LNCaP clone FGC (cell line): ENCODE data around the gene CCDC134.

Experiments
- DNase-seq: peaks from one replicate; pipeline ENCODE4 v3.0.0-alpha.2; 2011; ENCODE audit warnings: low read depth
- H3K4me3 ChIP-seq: 2 replicates; pipeline ENCODE4 v1.5.1; 2011; ENCODE audit warnings: mild to moderate bottlenecking, low read depth, low read length, control low read depth
- TF ChIP-seq, protein P1 (sequence below): IDR thresholded peaks from 2 replicates; pipeline ENCODE4 v1.5.1; 2012; ENCODE audit warnings: mild to moderate bottlenecking; ENCODE audit not compliant: control insufficient read depth, insufficient read depth; ENCODE audit errors: extremely low read depth

The CCDC134 gene

DNA sequence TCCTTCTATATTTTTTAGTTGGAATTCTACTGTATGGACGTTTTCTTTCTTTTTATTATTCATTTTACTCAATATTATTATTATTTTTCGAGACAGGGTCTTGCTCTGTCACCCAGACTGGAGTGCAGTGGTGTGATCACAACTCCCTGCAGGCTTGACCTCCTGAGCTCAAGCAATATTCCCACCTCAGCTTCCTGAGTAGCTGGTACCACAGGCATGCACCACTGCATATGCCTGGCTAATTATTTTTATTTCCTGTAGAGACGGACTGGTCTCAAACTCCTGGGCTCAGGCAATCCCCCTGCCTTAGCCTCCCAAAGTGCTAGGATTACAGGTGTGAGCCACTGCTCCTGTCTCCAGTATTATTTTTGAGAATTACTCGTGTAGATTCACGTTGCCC lies 34.0 kb upstream of the CCDC134 start:
- DNase-seq = no peak
- TF ChIP-seq, protein P1, sequence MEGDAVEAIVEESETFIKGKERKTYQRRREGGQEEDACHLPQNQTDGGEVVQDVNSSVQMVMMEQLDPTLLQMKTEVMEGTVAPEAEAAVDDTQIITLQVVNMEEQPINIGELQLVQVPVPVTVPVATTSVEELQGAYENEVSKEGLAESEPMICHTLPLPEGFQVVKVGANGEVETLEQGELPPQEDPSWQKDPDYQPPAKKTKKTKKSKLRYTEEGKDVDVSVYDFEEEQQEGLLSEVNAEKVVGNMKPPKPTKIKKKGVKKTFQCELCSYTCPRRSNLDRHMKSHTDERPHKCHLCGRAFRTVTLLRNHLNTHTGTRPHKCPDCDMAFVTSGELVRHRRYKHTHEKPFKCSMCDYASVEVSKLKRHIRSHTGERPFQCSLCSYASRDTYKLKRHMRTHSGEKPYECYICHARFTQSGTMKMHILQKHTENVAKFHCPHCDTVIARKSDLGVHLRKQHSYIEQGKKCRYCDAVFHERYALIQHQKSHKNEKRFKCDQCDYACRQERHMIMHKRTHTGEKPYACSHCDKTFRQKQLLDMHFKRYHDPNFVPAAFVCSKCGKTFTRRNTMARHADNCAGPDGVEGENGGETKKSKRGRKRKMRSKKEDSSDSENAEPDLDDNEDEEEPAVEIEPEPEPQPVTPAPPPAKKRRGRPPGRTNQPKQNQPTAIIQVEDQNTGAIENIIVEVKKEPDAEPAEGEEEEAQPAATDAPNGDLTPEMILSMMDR = no peak
- no peak overlapping the region for H3K4me3 ChIP-seq

DNA sequence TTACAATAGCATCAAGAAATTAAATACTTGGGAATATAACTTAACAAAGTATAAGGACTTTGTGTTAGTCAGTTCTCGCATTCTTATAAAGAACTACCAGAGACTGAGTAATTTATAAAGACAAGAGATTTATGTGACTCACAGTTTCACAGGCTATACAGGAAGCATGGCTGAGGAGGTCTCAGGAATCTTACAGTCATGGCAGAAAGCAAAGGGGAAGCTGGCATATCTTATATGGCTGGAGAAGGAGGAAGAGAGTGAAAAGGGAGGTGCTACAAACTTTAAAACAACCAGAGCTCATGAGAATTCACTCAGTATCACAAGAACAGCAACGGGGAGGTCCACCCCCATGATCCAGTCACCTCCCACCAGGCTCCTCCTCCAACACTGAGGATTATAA lies 32.0 kb upstream of the CCDC134 start:
- no peak for DNase-seq
- TF ChIP-seq, protein P1 = no peak
- no peak overlapping the region for H3K4me3 ChIP-seq

DNA sequence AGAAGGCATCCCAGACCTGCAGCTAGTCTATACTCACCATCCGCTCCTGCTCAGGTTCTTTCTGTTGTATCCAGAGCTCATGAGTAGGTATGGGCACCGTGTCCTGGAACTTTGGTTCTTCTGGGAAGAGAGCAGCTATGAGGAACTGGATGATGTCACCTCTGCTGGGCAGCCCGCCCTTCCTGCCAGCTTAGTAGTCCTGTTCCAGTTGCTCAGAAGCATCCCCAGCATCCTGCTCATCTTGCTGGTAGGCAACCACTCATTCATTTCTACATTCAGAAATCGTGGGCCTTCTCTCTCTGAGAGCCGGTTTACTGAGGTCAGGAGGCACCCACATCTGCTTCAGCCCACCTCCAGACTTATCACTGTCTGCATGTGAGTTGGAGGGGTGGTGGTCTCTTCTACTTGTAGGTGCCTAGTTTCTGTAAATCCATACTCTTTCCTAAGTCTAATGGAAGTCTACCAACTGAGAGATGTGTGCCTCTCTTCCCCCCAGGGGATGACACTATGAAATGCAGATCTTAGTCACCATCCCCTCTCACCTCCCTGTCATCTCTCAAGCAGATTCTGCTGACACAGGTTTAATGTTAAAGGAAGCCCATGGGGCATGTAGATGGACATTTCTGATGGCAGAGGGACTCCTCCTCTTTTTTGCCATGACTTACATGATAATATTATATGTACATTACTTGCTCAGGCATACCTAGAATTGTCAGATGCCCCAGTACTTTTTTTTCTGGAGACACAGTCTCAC lies 29.6 kb upstream of the CCDC134 start:
- no peak for DNase-seq
- no peak overlapping the region for H3K4me3 ChIP-seq

DNA sequence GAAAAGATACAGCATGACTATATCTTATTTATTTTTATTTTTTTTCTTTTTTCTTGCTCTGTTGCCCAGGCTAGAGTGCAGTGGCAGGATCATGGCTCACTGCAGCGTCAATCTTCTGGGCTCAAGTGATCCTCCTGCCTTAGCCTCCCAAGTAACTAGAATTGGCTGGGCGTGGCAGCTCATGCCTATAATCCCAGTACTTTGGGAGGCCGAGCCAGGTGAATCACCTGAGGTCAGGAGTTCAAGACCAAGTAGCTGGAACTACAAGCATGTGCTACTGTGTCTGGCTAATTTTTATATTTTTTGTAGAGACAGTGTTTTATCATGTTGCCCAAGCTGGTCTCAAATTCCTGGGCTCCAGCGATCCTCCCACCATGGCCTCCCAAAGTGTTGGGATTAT lies 28.3 kb upstream of the CCDC134 start:
- TF ChIP-seq, protein P1 = no peak

More for the DNA sequence above, 29.6 kb upstream of the CCDC134 start:
- TF ChIP-seq, protein P1 = no peak

DNA sequence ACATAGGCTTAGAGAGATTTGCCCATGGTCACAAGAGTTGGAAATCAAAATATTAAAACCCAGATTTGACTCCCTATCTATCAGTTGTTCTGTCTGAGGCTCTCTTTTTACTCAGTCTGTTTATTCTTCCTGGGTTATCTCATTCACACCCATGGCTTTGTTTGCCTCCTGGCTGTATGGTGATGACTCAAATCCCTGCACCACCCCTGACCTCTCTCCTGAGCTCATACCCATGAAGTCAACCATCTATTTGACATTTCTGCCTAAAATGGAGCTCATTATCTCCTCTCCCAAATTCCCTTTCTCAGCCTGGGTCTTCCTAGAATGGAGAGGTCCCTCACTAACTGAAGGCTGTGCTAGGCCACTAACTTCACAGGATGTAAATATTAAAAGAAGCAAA lies 27.8 kb upstream of the CCDC134 start:
- no peak overlapping the region for H3K4me3 ChIP-seq
- TF ChIP-seq, protein P1 = no peak
- DNase-seq = no peak

More for the DNA sequence above, 28.3 kb upstream of the CCDC134 start:
- DNase-seq = no peak
- H3K4me3 ChIP-seq = no peak overlapping the region

DNA sequence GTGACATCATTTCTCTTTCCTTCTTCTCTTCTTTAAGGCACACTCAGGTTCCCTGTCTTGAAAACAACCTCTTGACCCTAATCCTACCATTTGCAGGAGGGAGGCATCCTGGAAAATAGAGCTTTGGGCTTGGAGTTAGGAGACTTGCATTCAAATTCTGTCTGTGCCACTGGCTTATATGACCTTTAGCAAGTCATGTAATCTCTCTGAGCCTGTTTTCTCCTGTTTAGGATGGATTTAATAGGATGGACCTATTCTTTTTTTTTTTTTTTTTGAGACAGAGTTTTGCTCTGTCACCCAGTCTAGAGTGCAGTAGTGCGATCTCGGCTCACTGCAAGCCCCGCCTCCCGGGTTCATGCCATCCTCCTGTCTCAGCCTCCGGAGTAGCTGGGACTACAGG lies 25.1 kb upstream of the CCDC134 start:
- TF ChIP-seq, protein P1 = no peak
- H3K4me3 ChIP-seq = no peak overlapping the region
- DNase-seq = no peak

DNA sequence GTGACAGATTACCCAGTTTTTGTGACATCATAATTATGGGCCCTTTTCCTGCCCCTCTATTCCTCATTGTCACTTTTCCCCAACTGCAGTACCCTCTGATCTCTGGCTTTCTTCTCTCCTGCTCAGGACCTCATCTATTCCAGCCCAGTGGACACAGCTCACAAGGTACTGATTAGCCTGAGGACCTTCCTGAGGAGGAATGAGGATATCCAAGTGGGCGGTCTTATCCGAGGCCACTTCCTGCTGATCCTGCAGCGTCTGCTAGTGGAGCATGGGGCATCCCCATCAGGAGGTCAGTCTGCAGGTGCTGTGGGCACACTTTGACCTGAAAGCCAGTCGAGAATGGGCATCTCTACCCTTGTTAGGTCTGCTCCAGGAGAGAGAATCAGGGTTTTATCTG lies 24.5 kb upstream of the CCDC134 start:
- H3K4me3 ChIP-seq = no peak overlapping the region
- TF ChIP-seq, protein P1 = no peak
- DNase-seq = no peak
